ENCODE results near the gene TMEM25.
"Not testable (repeated sequence)": the region's sequence is repeated elsewhere in the genome, so short reads cannot be mapped to it uniquely, and the experiment has no call there.

TMEM25 gene

DNA sequence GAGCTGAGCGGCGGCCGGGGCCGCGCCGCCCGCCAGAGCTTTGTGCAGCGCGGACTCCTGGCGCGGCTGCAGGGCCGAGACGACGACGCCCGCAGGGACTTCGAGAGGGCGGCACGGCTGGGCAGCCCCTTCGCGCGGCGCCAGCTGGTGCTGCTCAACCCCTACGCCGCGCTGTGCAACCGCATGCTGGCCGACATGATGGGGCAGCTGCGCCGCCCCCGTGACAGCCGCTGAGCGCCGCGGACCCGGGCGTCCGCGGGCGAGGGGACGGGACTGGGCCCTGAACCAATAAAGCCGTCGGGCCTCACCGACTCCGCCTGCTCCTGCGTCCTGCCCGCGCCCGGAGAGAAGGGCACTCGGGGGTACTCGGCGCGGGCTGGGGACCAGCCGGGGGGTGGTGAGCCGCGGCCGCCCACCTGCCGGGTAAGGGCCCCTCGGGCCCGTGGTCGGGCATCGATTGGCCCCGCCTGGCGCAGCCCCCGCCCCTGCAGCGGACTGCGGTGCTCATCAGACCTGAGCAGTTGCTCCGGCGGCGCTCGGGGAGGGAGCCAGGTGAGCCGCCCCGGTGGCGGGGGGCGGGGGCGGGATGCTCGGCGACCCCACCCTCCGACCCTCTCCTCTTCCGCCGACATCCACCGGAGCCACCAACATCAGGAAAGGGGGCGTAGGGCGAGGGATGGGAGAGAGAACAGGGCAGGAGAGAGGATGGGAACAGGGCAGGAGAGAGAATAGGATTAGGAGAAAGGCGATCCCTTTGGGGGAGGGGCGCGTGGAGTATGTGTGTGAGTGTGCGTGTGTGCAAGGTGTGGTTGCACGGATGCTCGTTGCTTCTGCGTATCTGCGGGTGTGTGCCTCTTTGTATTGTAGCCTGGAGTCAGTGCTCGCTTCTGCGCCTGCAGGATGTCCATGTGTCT lies at the start of gene TMEM25:
TMEM25 (plus strand) TSS at position 510 of the 914 bp plus-strand sequence. CDS start 610 bp downstream, outside the sequence.
- peak; percentile 46 to 73 (median 49) for DNase-seq

DNA sequence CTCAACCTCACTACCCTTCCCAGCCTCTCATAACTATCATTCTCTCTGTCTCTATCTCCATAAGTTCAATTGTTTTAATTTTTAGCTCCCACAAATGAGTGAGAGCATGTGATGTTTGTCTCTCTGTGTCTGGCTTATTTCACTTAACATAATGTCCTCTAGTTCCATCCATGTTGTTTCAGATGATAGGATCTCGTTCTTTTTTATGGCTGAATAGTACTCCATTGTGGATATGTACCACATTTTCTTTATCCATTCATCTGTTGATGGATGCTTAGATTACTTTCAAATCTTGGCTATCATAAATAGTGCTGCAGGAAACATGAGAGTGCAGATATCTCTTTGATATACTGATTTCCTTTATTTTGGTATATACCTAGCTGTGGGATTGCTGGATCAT lies 49.8 kb upstream of the TMEM25 start:
- DNase-seq, result not testable (repeated sequence)

DNA sequence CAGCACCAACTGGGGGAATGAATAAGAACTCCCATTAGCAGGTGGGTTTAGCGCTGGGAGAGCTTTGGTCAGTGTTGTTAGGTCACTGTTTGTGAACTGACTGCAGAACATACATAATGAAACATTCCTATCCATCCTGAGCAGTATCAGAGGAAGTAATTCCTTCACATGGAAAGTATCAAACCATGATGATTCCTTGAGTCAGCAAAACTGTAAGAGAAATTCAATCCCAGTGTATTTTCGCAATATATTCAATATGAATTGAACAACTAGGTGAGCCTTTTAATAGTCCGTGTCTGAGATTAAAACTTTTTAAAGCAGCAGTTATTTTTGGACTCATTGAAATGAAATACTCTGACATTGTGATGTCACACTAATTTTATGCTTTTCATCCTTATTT lies 46.6 kb upstream of the TMEM25 start:
- DNase-seq, result no peak

DNA sequence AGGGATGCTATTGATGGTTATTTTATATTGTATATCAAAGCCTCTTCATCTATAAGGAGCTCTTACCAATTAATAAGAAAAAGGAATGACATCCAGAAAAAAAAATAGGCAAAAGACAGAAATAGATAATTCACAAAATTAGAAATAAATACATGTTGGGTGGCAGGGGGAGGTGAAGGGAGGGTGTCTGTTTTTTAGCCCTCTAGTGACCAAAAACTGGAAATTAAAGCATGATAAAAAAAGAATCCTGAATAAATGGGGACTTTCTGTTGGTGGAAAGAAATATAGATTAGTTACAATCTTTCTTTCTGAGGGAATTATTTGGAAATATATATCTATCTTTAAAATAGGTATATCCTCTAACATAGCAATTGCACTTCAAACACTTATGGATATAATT lies 45.7 kb upstream of the TMEM25 start:
- peak in 1 of 3 donors; percentile 10 for DNase-seq

DNA sequence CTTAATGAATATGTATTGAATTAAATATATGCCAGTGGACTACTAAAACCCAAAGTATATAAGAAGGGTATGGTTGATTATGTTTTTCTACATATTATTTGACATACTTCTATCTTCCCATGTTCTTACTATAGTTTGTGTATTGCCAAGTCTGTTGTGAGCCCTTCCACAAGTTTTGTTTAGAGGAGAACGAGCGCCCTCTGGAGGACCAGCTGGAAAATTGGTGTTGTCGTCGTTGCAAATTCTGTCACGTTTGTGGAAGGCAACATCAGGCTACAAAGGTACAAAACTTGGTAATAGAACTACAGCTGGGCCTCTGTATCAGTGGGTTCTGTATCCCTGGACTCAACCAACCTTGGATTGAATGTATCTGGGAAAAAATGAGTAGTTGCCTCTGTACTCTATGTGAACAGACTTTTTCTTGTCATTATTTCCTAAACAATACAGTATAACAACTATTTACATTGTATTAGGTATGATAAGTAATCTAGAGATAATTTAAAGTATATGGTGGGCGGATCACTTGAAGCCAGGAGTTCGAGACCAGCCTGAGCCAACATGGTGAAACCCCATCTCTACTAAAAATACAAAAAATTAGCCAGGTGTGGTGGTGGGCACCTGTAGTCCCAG lies 42.4 kb upstream of the TMEM25 start:
- DNase-seq, result peak; percentile 75 to 82 (median 80)

DNA sequence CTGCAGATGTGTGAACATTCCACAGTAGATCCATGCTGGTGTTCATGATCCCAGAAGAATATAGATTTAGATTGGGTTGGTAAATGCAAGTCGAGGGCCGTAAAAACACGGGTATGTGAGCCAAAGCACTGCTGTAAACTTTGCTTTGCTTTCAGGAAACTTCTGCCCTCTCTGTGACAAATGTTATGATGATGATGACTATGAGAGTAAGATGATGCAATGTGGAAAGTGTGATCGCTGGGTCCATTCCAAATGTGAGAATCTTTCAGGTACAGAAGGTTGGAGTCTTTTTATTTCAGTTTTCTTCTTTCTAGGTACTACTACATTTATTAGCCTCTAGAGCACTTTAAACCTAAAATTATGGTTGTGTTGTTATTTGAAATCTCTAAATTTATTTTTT lies 40.0 kb upstream of the TMEM25 start:
- no peak for DNase-seq

DNA sequence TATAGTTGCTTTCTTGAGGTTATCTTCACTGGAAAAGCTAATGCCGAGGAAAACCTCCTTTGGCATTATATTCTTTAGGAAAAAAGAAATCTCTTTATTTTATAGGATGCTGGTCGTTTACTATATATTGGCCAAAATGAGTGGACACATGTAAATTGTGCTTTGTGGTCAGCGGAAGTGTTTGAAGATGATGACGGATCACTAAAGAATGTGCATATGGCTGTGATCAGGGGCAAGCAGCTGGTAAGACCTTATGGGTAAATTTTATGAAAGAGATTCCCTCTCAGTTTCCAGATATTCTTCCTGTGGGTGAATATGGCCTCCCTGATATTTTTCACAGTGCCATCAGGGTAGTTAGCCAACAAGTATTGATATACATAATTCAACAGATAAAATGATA lies 33.2 kb upstream of the TMEM25 start:
- no peak for DNase-seq

DNA sequence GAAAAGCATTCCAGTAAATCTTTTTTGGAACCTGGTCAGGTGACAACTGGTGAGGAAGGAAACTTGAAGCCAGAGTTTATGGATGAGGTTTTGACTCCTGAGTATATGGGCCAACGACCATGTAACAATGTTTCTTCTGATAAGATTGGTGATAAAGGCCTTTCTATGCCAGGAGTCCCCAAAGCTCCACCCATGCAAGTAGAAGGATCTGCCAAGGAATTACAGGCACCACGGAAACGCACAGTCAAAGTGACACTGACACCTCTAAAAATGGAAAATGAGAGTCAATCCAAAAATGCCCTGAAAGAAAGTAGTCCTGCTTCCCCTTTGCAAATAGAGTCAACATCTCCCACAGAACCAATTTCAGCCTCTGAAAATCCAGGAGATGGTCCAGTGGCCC lies 27.8 kb upstream of the TMEM25 start:
- no peak for DNase-seq

DNA sequence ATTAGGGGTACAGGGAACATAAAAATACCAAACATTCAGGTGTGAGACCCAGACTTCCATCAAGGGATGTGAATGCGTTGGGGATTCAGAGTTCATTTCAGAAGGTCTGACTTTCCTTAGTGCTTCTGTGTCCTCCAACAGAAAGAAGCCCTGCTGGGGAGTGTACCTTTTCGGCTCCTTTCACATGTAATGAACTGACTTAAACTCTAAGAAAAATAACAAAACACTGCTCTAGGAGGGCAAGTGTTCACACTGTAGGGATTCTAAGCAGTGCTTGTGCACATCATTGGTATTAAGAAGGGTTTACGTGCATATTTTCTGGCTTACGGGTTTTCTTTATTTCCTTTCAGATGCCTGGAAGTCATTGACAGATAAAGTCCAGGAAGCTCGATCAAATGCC lies 19.4 kb upstream of the TMEM25 start:
- no peak for DNase-seq

DNA sequence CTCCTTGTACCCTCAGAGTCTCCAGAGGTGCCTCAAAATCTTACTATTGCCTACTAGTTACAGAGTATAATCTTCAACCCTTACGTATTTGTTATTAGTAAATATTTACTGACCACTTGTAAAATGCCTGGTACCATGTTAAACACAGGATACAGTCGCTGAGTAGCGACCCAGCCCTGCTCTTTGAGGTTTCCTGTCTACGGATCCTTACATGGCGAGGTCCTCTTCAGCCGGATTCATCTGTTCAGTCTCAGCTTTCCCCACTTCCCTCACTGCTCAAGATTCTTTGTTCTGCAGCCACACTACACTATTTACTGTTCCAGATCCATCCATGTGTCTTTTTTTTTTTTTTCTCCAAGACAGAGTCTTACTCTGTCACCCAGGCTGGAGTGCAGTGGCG lies 16.9 kb upstream of the TMEM25 start:
- DNase-seq, result no peak

DNA sequence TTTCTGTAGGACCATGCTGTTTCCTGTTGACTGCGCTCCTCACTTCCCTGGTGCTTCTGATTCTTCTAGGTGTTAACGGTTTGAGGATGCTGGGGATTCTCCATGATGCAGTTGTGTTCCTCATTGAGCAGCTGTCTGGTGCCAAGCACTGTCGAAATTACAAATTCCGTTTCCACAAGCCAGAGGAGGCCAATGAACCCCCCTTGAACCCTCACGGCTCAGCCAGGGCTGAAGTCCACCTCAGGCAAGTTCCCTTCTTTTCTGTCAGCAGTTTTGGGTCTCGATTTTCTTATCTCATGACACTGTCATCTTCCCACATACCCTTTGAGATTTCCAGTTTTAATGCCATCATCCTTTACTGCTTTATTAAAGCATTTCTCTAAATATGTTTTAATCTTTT lies 11.4 kb upstream of the TMEM25 start:
- DNase-seq, result no peak

DNA sequence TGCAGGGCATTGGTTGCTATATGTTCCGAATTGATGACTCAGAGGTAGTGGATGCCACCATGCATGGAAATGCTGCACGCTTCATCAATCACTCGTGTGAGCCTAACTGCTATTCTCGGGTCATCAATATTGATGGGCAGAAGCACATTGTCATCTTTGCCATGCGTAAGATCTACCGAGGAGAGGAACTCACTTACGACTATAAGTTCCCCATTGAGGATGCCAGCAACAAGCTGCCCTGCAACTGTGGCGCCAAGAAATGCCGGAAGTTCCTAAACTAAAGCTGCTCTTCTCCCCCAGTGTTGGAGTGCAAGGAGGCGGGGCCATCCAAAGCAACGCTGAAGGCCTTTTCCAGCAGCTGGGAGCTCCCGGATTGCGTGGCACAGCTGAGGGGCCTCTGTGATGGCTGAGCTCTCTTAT lies 9.1 kb upstream of the TMEM25 start:
- DNase-seq, result peak; percentile 21 to 39 (median 26)

DNA sequence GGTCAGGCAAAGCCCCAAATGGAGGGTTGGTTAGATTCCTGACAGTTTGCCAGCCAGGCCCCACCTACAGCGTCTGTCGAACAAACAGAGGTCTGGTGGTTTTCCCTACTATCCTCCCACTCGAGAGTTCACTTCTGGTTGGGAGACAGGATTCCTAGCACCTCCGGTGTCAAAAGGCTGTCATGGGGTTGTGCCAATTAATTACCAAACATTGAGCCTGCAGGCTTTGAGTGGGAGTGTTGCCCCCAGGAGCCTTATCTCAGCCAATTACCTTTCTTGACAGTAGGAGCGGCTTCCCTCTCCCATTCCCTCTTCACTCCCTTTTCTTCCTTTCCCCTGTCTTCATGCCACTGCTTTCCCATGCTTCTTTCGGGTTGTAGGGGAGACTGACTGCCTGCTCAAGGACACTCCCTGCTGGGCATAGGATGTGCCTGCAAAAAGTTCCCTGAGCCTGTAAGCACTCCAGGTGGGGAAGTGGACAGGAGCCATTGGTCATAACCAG lies 8.4 kb upstream of the TMEM25 start:
- DNase-seq, result no peak

DNA sequence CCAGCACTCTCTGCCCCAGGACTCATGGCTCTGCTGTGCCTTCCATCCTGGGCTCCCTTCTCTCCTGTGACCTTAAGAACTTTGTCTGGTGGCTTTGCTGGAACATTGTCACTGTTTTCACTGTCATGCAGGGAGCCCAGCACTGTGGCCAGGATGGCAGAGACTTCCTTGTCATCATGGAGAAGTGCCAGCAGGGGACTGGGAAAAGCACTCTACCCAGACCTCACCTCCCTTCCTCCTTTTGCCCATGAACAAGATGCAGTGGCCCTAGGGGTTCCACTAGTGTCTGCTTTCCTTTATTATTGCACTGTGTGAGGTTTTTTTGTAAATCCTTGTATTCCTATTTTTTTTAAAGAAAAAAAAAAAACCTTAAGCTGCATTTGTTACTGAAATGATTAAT lies 6.6 kb upstream of the TMEM25 start:
- DNase-seq, result peak; percentile 26 to 45 (median 36)

DNA sequence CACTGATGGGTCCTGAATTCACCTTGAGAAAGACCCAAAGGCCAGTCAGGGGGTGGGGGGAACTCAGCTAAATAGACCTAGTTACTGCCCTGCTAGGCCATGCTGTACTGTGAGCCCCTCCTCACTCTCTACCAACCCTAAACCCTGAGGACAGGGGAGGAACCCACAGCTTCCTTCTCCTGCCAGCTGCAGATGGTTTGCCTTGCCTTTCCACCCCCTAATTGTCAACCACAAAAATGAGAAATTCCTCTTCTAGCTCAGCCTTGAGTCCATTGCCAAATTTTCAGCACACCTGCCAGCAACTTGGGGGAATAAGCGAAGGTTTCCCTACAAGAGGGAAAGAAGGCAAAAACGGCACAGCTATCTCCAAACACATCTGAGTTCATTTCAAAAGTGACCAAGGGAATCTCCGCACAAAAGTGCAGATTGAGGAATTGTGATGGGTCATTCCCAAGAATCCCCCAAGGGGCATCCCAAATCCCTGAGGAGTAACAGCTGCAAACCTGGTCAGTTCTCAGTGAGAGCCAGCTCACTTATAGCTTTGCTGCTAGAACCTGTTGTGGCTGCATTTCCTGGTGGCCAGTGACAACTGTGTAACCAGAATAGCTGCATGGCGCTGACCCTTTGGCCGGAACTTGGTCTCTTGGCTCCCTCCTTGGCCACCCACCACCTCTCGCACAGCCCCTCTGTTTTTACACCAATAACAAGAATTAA lies 6.1 kb upstream of the TMEM25 start:
- DNase-seq, result no peak

DNA sequence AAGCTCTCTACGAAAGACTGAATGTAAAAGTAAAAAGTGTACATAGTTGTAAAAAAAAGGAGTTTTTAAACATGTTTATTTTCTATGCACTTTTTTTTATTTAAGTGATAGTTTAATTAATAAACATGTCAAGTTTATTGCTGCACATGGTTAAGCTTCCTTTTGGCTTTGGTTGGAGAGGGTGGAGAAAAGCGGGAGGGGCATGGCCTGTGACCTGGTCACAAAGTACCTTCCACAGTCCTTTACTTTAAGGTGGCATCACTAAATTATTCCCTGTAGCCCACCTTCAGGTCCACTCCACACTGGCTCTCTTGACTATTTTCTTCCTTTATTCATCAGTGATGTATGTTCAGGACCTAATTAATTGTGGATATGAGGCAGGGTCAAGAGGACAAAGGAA lies 4.3 kb upstream of the TMEM25 start:
- DNase-seq, result no peak

DNA sequence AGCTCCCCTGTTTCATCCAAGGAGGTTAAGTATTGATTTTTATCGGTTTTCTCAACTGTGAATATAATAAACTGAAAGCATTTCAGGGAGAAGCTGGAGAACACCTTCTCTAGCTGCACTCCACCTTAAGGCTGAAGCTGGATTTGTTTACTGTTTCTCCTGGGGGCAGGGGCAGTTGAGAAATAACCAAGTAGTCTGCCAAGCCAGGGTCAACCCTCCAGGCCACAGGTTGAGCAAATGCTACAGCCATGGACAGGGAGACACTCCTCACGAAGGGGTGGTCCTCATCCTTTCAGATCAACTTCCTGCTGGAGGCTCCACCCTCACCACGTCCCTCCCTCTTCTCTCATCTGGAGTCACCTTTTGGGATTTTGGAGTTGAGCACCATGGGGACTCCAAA lies 3.9 kb upstream of the TMEM25 start, which contains the start of gene TTC36:
TTC36 (plus strand) TSS at position 366 of the 400 bp plus-strand sequence; CDS start at position 387, 21 bp downstream.
- no peak for DNase-seq

DNA sequence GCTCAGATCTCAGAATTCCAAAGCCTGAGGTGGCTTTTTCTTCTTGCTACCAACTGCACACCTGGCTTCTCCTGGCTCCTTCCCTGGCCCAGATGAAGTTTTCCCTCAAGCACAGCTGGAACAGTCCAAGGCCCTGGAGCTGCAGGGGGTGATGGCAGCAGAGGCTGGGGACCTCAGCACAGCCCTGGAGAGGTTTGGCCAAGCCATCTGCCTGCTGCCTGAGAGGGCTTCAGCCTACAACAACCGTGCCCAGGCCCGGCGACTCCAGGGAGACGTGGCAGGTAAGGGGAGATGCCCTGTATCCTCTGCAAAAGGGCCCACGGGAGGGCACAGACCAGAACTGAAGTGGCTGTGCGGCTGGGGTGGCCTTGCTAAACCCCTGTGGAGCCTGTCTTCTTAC lies 2.5 kb upstream of the TMEM25 start:
- DNase-seq, result no peak

DNA sequence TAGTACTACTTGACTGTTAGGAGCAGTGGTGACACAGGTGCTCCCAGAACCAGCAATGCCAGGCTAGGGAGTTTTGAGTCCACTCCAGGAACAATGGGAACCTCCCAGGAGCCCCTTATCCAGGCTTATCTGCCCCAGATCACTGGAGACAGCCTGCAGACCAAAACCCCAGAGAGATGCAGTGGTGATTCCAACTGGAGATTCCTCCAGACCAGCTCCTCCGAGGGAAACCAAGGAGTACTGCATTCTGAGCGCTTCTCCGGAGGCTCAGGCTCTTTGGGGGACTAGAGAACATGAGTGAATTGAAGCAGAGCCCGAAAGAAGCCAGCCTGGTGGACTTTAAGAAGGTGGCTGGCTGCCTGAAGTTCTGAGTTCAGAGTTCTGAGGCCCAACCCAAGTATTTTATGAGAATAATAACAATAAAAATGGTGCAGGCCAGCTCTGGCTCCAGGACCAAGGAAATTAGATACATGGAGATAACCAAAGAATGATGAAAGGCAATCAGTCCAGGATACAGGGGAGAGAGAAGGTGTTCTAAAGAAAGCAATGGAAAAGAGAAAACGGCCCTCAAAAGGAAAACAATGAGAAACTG lies 1.3 kb upstream of the TMEM25 start:
- DNase-seq, result no peak

DNA sequence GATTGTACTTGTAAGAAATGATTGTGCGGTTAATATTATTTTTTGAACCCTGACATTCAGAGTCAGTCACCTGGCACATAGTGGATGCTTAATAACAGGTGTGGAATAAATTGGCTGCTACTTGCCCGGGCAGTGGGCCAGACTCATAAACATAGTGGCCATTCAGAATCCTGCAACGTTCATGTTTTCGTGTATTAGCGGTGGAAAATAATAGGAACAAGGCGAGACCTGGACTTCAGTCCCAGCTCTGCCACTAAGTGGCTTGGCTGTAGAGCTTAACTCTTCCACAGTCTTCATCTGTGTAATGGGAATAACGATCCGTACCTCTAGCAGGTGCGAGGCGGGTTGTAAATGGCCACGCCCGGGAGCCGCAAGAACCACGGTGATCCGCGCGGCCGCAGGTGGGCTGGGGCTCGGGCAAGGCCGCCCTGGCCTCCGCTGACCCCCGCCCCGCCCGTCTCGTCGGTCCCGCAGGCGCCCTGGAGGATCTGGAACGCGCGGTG lies 761 bp upstream of the TMEM25 start:
- no peak for DNase-seq

DNA sequence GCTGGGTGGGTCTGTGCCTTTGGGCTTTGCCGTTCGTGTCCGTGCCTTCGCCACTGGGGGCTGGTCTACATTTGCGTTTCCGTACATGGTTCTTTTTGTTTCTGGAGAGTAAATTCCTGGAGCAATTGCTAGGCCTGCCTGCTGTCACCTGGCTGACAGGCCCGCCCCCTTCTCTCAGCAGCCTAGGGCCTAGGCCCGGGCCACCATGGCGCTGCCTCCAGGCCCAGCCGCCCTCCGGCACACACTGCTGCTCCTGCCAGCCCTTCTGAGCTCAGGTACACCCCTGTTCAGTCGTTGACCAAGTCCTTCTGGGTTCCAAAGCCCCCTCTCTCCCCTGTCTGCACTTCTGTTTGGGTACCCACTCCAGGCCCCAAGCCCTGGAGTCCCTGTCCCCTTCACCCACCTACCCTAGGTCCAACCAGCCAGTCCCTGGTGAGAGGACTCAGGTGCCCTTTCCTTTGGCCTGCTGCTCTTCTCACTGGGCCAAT lies 649 bp downstream of the TMEM25 start:
- DNase-seq, result no peak

DNA sequence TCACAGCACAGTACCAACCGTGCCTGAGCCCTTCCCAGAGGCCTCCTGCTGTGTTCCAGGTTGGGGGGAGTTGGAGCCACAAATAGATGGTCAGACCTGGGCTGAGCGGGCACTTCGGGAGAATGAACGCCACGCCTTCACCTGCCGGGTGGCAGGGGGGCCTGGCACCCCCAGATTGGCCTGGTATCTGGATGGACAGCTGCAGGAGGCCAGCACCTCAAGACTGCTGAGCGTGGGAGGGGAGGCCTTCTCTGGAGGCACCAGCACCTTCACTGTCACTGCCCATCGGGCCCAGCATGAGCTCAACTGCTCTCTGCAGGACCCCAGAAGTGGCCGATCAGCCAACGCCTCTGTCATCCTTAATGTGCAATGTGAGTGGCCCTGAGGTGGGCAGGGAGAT lies 1.1 kb downstream of the TMEM25 start:
- no peak for DNase-seq
